AG04449 (cell line): ENCODE measurements around the gene RPL18.
"Not testable (repeated sequence)": the region's sequence is repeated elsewhere in the genome, so short reads cannot be mapped to it uniquely, and the experiment has no call there.

Source experiments
- CTCF ChIA-PET: fragments of 350-600 bp; formaldehyde crosslinking; extraction: SDS; loops from one replicate; lab custom pipeline; 2021; ENCODE audit warnings: antibody characterized with exemption; lab: Yijun Ruan, JAX
- POLR2A ChIA-PET: fragments of 400-600, 350-600 bp; formaldehyde crosslinking; extraction: SDS; loops from one replicate; lab custom pipeline; 2020; ENCODE audit warnings: antibody characterized with exemption, inconsistent platforms; lab: Yijun Ruan, JAX
- DNase-seq: peaks from one replicate; pipeline ENCODE4 v3.0.0-alpha.2; 2010; ENCODE audit warnings: low read depth, low spot score
- H3K4me3 ChIP-seq: 2 replicates; pipeline ENCODE4 v1.5.1; 2011; ENCODE audit warnings: low read depth, mild to moderate bottlenecking, control low read depth, low read length
- CTCF ChIP-seq: IDR thresholded peaks from one replicate; pipeline ENCODE4 v1.5.1; 2011; ENCODE audit warnings: mild to moderate bottlenecking, moderate library complexity, low read length, control low read depth, inconsistent platforms; ENCODE audit not compliant: insufficient read depth; ENCODE audit errors: missing control alignments

Gene RPL18

DNA sequence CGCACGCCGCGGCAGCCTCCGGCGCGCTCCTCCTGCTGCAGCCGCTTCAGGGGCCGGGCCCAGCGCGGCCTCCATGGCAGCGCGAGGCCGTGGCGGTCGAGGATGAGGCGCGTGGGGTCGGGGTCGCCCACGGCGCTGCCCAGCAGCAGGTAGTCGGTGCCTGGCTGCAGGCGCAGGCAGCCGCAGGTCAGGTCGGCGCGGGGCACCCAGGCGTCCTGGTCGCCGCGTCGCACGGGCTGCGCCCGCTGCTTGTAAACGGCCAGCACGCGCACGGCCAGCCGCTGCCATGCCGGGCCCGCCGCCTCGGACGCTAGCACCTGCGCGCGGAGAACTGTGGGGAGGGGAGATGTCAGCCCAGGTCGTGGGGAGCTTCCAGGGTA is 42.7 kb upstream of the RPL18 start:
- ChIA-PET POLR2A (no interaction called here), CTCF (interaction anchor here (1.5 to 6.5 kb wide), 2 partner anchors 13 to 17 kb away, joined by 5 to 58 read pairs; no protein-coding TSS in a partner anchor)
- TF ChIP-seq CTCF = no peak
- no peak for DNase-seq
- H3K4me3 ChIP-seq = no peak overlapping the region

- POLR2A ChIA-PET = no interaction called here
- H3K4me3 ChIP-seq = no peak overlapping the region
- no peak for DNase-seq
- CTCF ChIA-PET = interaction anchor here (0.8 to 6.5 kb wide), 2 partner anchors 11 to 14 kb away, joined by 3 to 58 read pairs; no protein-coding TSS in a partner anchor
- TF ChIP-seq CTCF = no peak
These were observed 42.1 kb upstream of the RPL18 start for GRCh38 chr19:48660852-48661710.

DNA sequence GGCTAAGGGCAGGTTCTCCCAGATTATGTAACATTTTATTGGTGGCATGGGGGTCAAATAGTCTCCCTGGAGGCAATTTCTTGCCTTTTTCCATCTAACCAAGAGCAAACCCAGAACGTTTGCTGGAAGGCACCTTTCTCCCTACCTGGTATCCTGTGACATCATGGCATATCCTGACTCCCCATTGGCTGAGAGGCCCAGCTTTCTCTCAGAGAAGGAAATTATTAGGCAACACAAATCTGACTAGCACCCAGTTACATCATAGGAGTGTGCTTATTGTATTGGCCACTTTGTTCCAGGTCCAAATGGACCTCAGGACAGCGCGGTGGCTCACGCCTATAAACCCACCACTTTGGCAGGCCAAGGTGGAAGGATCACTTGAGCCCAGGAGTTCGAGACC is 40.8 kb upstream of the RPL18 start:
- no peak overlapping the region for H3K4me3 ChIP-seq
- TF ChIP-seq CTCF = no peak
- POLR2A ChIA-PET = no interaction called here
- DNase-seq = no peak
- CTCF ChIA-PET = interaction anchor here (1.5 kb wide), 1 partner anchor 15 kb away, joined by 6 read pairs; no protein-coding TSS in a partner anchor

DNA sequence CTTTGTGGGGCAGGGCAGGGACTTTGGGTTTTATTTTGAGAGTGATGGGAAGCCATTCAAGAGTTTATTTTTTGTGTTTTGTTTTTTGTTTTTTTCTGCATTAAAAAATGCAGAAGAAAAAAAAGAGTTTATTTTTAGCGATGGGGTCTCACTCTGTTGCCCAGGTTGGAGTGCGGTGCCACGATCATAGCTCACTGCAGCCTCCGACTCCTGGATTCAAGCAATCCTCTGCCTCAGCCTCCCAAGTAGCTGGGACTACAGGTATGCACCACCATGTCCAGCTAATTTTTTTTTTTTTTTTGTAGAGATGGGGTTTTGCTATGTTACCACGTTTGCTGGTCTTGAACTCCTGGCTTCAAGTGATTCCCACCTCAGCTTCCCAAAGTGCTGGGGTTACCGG is 39.5 kb upstream of the RPL18 start:
- ChIA-PET CTCF (interaction anchor here (1.1 to 1.7 kb wide), 2 partner anchors 17 to 184 kb away, joined by 3 to 10 read pairs; no protein-coding TSS in a partner anchor), POLR2A (no interaction called here)
- H3K4me3 ChIP-seq = no peak overlapping the region
- no peak for DNase-seq
- TF ChIP-seq CTCF = no peak

- CTCF ChIA-PET = interaction anchor here (1.1 to 2.7 kb wide), 3 partner anchors 12 to 185 kb away, joined by 3 to 21 read pairs (median 10); partner anchors contain the start of gene CA11
- POLR2A ChIA-PET, DNase-seq, H3K4me3 ChIP-seq: not testable (repeated sequence)
These were observed 38.9 kb upstream of the RPL18 start for GRCh38 chr19:48657828-48658227.

GRCh38 chr19:48656840-48657474 is 38.0 kb upstream of the RPL18 start:
- H3K4me3 ChIP-seq = no peak overlapping the region
- TF ChIP-seq CTCF = no peak
- ChIA-PET CTCF (interaction anchor here (1.7 to 2.7 kb wide), 3 partner anchors 11 to 19 kb away, joined by 9 to 21 read pairs (median 10); partner anchors contain the start of gene CA11), POLR2A (no interaction called here)
- DNase-seq = peak; percentile 74
